Effector CD4-positive, alpha-beta T cell (primary cell): ENCODE data around the gene PHKA1.
"Not testable (repeated sequence)": the region's sequence is repeated elsewhere in the genome, so short reads cannot be mapped to it uniquely, and the experiment has no call there.

Source experiments
- DNase-seq: peaks from one replicate; pipeline ENCODE4 v3.0.0-alpha.2; 2020

The PHKA1 gene

DNA sequence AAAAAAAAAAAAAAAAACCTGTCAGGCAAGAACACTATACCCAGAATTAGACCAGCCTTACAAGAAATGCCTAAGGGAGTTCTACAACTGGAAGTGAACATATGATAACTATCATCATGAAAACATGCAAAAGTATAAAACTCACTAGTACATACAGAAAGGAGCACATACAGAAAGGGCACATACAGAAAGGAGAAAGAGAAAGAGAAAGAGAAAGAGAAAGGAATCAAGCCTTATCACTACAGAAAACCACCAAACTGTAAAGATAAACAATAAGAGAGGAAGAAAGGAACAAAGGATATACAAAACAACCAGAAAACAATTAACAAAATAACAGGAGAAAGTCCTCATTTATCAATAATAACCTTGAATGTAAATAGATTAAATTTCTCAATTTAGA, 50.4 kb downstream of the PHKA1 start:
- DNase-seq, result no peak

DNA sequence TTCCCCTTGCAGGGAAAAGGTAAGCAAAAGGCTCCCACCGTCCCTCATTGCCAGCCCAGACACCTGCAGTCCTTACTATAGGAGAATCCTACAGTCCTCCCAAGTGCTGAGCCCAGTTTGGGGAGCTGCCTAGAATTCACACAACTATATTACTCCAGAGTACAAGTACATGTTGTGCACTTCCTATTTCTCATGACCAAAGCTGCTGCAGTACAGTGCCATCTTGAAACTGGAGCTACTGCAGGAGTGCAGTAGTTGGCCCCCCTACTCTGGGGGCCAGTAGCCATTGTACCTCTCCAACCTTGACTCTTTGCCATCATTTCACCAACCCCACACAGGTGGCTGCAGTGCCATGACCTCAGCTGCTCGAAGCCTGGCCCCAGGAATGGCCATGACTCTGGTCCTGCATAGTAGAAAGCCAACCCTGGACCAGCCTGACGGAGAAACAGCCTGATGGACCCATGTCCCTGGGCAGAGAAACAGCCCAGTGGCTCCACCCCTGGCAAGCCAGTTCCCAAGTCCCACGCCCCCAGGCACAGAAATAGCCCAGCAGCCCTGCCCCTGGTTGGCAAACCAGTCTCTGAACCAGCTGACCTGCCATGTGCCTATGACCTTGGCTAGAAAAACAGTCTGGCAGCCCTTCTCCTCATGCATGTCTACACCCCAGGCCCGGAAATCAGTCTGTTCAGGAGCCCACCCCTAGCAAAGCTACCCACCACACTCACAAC, 51.9 kb downstream of the PHKA1 start:
- DNase-seq, result no peak

DNA sequence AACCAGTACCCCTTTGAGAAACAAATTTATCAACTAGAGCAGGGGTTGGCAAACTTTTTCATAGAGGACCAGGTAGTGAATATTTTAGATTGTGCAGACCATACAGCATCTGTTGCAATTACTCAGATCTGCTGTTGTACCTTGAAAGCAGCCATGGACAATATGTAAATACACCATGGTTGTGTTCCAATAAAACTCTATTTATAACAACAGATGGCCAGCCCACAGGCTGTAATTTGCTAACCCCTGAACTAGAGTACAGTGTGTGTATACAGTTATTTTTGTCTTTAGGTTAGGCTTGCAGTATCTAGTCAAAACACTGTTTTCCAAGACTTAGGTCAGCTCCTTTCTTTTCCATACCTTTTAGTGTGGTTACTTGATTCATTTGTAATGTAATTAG, 54.4 kb downstream of the PHKA1 start:
- DNase-seq, result no peak

DNA sequence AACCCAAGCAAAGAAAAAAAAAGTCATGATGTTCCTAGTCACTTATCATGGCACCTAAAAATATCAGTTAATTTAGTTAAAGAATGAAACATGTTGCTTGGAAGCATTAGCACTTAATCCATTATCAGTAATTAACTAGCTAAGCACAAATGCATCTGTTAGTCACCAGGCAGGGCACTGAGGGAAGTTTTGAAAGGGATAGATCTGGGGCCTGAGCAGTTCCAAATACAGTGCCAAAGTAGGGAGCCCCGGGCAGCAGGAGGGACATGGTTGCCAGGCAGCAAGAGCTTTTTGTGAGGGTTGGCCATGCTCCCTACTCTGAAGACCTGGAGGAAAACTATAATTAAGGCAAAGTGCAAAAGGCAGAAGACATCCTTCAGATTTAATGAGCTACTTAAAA, 62.0 kb downstream of the PHKA1 start:
- DNase-seq, result no peak

DNA sequence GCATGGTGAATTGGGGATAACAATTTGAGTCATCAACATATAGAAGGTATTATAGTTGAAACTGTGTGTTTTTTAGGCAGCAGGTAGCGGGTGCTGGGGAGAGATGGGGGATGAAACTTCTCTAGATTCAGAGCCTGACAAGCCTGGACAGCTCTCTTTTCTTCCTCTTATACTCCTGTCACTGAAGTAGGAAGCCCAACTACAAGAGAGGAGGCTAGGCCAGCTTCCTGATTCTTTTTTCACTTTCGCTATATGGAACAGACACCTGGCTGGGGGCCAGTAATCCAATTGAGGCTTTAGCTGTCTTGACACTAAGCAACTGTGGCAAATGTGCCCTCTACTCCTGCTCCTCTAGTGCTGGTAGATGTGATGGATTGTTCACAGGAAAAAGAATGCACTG, 69.2 kb downstream of the PHKA1 start:
- DNase-seq, result no peak

DNA sequence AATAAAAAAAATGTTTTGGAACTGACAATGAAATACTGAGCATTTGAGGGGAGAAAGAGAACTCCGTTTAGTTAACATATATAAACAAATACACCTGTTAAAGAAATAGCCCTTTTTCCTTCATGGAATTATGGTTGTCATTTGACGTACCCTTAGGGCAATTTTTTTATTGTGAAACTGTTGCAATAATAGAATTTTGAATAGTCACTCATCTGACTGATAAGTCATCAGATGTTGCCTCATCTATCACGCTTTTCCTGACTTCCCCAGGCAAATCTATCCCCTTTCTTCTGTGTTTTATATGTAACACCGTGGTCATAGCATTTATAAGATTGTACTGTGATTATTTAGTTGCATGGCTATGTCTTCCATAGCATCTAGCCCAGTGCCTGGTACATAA, 72.5 kb downstream of the PHKA1 start:
- no peak for DNase-seq

DNA sequence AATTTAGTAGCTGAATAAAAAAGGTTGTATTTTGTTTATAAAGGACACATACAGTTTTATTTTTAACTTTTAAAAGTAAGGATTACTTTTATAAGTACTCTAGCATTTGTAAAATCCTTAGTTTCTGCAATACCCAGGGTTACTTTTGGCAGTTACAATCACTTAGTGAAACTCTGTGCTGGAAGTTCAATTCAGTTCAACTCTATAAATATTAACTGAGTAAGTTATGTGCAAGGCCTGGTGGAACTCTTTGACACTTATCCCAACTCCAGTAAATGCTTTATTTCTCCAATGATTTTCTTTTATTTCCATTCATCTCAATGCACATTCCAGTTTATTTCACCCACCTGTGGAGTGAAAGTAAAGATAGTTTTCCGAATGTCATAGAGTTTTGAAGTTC, 78.2 kb downstream of the PHKA1 start:
- DNase-seq, result no peak

DNA sequence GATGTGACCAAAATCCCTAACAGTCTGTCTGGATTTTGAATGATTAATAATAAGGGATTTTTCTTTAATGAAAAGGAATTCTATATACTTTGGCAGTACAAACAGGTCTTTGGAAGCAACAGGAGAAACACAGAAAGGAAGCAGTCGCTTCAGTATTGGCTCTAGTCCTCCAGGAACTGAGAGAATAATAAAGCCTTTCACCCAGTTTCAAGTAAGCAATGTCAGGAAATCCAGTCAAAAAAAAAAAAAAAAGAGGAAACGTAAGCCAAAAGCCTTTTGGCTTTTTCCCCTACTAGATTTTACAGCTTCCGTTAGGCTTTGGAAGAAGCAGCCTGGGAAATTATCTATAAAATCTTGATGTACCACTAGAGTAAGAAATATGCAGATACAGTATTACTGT, 79.8 kb downstream of the PHKA1 start:
- no peak for DNase-seq

DNA sequence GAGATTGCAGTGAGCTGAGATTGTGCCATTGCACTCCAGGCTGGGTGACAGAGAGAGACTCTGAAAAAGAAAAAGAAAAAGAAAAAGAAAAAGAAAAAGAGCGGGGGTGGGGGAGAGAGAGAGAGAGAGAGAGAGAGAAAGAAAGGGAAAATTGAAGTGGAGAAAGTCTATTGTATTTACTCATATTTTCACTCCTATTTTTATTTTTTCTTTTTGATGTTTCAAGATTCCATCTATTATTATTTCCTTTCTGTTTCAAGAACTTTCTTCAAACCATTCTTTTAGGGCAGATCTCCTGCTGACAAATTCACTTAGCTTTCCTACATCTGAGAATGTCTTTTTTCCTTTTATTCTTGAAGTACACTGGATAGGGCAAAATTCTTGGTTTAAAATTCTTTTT, 83.9 kb downstream of the PHKA1 start:
- DNase-seq, result no peak

DNA sequence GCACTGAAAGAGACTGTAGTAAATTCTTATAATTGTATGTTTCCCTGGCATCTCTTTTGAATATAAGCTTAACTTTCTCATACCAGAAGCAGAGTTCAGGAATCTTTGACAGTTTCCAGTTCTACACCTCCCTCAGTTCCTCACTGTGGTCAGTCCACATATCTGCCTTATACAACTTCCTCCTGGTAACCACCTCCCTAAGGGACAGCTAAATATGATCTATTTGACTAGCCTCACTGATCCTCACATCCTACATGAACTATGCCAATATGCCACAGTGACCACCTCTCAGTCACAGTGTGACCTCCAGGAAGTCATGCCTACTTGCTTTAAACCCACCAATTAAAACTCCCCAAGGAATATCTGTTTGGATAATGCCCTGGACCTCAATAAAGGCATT, 89.9 kb downstream of the PHKA1 start:
- no peak for DNase-seq

DNA sequence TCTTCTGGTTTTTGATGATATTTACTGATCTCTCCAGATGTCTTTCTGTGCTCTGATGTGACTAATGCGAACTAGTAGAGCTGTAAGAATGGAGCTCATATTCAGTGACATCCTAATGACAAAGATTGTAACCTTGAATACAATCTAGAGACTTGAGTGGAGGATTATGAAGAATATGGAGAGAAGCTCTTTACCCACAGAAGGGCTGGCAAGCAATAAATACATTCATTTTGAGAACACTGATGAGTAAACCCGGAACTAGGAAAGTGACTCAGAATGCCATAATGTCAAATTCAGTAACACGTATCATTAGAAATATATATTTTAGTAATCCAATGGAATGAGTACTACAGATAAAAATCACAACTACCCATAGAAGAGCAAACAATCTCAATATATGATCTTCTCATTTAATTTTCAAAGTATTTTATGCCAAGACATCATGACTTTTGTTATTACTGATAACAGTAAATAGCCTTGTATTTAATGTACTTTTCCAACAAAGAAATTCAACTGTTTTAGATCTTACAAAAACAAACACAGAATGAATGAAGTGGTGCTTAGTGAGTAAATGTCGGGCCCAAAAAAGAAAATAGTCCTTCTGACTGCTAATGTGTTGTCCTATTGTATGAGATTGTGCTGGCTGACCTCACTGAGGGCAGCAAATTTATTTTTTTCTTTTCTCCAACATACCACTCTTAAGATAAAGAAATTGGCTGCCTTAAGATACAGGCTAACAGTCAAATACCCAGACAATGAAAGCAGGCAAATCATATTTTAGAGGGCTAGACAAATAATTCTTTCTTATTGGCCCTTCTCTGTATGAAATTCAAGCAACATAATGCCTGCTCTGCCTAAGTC, 92.3 kb downstream of the PHKA1 start:
- DNase-seq, result no peak

DNA sequence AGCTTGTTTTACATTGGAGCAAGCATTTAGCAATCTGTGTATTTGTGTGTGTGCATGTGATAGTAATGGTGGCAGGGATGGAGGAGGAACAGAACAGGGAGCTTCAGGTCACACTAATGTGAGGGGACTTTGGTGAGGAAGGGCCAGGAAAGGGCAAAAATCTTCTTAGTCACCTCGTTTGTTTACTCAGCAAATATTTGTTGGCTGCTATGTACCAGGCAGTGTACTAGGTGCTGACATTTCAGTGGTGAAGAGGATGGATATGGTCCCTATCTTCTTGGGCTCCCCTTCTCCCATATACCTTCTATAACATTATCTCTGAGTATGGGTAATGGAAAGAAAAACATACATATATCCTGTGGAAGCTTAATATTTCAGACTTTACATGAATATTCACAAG, 92.9 kb downstream of the PHKA1 start:
- no peak for DNase-seq

DNA sequence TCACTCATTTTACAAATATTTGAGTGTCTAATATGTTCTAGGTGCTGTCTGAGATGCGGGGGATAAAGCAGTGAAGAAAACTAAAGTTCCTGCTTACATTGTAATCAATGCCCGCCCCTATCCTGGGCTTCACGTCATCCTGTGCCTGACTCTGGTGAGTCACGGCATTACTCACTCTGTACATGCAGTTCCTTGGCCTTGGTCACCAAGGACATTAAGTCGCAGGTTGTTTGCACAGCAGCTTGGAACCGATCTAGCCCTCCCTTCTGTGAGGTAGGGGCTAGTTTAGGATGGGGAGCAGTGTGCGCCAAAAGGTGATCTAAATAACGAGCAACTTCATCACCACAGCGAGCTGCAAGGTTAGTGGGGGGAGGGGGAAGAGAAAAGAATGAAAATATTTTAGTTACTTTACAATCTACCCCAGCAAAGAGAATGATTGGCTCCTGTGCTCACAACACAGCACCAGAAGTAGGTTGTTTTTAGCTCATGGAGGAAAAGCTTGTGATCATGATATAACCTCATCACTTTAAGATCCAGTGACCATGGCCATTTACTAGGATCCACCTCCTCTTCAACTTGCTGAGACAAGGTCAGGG, 93.5 kb downstream of the PHKA1 start:
- no peak for DNase-seq

DNA sequence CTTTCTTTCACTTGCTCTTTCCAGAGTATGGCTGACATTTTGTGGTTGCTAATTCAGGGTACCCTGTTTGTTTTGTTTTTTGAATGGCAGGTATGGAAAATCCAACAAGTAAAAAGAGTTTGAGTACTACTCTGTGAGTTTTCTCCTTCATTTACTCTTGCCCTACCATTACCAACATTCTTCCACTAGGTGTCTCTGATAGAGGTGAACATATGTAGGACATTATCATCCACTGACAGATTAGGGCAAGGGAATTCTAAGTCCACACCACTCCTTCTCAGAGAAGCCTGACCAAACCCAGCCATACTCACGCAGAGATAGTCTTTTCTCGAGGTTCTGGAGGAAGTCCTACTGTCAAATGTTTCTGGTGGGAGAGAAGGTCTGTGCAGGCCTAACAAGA, 104.8 kb downstream of the PHKA1 start:
- DNase-seq, result no peak

DNA sequence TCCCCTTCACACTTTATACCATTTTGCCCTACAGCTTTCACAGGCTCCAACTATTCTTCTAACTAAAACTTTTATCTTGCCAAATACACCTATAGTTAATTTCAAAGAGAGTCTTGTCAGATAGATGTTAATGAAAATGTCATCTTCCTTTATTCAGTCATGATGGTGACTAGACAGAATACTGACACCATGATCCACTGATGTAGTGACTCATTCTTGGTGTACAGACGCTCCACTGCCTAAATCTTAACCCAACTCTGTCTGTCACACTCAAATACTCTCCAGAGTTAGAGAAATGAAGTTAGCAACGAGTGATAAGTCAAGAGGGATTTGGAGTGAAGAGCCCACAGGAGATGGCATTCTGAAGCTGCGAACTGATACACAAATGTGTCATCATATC, 109.4 kb downstream of the PHKA1 start:
- DNase-seq, result no peak

DNA sequence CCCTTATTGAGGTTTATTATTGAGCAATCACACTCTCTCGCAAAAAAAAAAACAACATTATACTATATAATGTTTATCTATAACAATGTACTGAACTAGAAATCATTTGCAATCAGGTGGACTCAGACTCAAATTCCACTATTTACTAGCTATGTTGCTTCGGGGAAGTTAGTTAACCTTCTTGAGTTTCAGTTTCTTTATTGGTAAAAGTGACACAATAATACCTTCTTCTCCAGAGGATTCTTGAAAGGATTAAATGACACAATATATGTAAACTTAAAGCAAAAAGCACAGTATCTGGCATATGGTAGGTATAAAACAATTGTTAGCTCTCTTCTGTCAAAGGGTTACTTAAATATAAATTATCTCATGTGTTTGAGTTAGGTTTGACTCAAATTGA, 110.0 kb downstream of the PHKA1 start:
- no peak for DNase-seq

DNA sequence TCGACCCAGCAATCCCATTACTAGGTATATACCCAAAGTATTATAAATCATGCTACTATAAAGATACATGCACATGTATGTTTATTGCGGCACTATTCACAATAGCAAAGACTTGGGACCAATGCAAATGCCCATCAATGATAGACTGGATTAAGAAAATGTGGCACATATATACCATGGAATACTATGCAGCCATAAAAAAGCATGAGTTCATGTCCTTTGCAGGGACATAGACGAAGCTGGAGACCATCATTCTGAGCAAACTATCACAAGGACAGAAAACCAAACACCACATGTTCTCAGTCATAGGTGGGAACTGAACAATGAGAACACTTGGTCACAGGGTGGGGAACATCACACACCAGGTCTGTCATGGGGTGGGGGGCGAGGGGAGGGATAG, 123.1 kb downstream of the PHKA1 start:
- DNase-seq, result not testable (repeated sequence)

DNA sequence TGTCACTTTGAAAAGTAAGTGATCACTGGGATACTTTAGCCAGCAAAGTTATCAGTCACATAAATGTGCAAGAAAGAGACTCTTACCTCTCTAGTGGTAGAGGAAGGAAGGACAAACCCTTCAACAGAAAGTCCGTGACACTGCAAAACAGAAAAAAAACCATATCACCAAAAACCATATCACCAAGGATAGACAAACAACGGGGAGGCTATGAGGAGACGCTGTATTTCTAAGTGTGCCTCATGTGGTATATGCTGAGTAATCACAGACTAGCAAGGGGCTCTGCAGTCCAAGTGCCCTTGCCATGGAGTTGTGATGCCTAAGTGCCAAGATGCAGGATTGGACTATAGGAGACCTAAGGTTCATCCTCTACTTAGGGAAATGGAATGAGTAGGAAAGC, 129.9 kb downstream of the PHKA1 start:
- no peak for DNase-seq

DNA sequence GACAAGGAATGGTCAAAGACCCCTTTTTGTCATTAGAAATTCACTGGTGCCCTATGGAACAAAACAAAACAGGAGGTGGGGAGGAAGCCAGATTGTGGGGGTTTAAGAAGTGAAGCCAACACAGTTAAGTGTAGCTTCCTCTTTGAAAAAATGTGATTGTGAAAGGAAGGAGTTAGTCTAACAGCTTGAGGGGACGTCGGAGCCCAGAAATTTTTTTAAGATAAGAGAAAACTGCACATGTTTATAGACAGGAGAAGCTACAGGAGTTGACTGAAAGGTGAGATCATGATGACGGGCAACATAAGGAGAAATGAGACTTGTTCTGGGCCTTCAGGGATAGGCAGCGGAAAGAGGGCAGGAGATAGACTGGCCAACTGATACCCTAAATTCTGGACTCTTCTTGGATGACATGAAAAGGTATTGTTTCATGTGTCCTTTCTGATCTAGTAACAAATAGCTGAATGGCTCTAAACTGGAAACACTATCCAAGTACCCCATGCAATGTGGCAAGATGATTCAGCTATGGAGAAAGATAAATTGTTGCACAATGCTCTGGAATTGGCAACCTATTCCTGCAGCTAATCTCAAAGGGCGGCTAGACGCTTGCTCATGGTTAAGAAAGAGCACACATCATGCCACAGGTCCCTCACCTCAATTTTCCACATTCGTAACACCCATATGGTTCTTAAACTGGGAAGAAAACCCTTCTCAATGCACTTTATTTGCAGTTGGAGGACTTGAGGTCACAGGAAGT, 137.8 kb downstream of the PHKA1 start:
- no peak for DNase-seq

DNA sequence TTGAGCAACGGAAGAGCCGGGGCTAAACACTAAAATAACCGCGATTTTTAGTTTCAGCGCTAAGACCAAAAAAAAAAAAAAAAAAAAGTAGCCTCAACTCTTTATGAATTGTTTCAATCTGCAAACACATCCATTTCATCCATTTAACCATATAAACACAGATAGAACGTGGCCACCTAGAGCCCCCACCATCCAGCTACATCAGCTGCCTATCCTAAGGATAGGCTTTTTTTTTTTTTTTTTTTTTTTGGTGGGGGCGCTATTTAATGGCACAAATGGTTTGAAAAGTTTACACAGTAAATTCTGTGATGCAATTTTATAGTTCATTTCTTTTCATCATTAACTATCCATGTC, 141.0 kb downstream of the PHKA1 start:
- DNase-seq, result no peak

DNA sequence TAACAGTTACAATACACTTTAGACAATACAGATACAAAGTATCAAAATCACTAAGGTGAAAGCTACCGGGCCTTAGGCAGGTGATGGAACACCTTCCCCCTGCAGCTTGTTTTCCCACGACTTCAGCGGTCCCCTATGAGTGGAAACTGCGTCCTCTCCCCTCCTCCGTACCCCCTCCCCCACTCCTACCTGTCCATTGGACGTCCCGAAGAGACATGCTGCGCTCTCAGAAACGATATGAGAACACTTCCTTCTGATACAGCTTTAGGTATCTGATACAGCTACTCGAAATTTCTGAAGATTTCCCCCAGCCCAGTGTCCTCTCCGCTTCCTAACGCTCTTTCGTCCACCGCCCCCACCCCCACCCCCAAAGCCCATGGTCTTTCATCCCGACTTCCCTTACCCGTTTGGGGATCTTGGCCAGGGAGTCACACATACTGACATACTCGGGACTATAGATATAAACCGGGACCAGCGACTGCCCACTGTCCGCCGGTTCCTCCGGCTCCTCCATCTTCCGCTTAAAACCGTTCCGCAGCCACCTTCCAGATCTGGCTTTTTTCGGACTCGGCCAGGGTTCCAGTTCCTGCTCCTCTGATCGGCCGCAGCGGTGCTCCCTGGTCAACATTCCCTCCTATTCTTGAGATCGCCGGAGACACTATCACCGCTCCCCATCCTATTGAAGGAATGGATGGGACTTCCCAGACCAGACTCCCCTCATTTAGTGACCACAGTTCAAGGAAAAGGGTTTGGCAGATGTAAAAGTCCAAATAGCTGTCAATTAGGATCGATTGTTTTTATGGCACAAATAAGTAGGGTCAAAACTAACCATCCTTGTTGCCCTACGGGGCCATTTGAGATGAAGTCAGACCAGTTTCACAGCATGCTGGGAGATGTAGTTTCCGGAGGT, 141.6 kb downstream of the PHKA1 start, which contains the start of gene HDAC8:
TSS of gene HDAC8 (minus strand) at position 596 of the 910 bp plus-strand sequence. CDS start at position 514, 82 bp downstream.
- peak; percentile 9 for DNase-seq

DNA sequence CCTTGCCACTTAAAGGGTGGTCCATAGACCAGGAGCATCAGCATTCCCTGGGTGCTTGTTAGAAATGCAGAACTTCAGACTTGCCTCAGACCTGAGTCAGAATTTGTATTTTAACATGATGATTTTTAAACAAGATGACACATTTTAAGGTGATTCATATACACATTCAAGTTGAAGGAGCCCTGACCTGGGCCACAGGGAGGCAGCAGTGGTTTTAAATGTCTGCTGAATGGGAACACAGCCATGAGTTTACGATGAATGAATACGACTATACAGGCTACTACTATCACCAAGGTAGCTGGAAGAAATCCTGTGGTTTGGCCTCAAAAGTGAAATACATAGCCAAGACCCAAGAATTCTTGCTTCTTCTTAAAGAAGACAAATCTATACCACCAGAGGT, 144.3 kb downstream of the PHKA1 start:
- no peak for DNase-seq
